ENCODE measurements around the gene RHOT2. TPM values are rescaled to one million over a fixed set of nuclear protein-coding genes. Genes with fewer than 3 reads are reported as not detected.

The RHOT2 gene
- total RNA-seq, 1 donor from 2014 or later = 163 TPM

DNA sequence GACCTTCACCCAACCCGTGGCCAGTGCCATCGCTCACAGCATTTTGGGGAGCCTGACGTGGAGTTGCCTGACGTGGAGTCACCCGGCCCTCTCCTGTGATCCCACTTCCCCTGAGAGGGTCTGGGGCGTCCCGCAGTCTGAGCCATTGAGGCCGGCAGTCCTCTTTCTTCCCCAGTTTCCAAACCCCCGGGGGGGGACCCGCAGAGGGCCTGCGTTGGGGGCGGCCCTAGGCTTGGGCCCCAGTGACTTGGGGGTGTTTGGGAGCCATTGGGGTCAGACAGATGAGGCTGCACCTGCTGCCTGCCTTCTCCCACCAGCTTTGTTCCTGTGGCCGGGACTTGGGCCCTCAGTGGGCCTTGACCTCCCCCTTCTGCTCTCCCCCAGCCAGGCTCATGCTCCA, 1.7 kb downstream of the RHOT2 start:
- no peak for DNase-seq (ENCODE audit: extremely low spot score, unreplicated experiment)
- Mint-ChIP-seq H3K27me3 (no peaks in the 10 kb centered on the region), H3K9me3 (no peaks in the 10 kb centered on the region), H3K4me1 (ENCODE audit: unreplicated experiment) (peaks cover 4% of the 10 kb centered on the region), H3K4me3 (peak overlapping the region; percentile 60), H3K36me3 (no peaks in the 10 kb centered on the region), H3K27ac (no peak overlapping the region)
- no peak for TF ChIP-seq CTCF (conservative IDR thresholded peaks at IDR 0.05)

DNA sequence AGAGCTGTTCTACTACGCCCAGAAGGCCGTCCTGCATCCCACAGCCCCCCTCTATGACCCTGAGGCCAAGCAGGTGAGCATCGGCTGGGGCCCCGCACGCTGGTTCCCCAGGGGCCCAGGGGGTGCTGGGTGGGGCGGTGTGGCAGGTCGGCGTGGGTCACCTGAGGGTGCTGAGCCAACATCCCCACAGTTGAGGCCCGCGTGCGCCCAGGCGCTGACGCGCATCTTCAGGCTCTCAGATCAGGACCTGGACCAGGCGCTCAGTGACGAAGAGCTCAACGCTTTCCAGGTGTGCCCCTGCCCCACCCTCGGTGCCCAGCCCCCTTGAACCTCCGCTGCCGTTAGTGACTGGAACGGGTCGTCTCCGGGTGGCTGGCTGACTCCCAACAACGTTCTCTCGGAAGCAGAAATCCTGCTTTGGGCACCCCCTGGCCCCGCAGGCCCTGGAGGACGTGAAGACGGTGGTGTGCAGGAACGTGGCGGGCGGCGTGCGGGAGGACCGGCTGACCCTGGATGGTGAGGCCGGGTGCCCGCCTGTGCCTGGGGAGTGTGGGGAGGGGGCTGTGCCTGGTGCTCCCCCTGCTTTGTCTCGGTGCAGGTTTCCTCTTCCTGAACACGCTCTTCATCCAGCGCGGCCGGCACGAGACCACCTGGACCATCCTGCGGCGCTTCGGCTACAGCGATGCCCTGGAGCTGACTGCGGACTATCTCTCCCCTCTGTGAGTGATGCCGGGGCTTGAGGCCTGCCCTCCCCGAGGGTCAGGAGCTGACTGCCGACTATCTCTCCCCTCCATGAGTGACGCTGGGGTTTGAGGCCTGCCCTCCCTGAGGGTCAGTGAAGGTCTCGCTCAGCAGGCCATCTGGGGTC, 2.8 kb downstream of the RHOT2 start:
- H3K4me3 Mint-ChIP-seq = peak overlapping the region; percentile 5
- H3K36me3 Mint-ChIP-seq = no peaks in the 10 kb centered on the region
- peaks cover 5% of the 10 kb centered on the region for H3K27me3 Mint-ChIP-seq
- H3K4me1 Mint-ChIP-seq (ENCODE audit: unreplicated experiment) = peaks cover 4% of the 10 kb centered on the region
- H3K9me3 Mint-ChIP-seq = no peaks in the 10 kb centered on the region
- H3K27ac Mint-ChIP-seq = no peak overlapping the region
- no peak for TF ChIP-seq CTCF (conservative IDR thresholded peaks at IDR 0.05)
- DNase-seq (ENCODE audit: extremely low spot score, unreplicated experiment) = no peak

DNA sequence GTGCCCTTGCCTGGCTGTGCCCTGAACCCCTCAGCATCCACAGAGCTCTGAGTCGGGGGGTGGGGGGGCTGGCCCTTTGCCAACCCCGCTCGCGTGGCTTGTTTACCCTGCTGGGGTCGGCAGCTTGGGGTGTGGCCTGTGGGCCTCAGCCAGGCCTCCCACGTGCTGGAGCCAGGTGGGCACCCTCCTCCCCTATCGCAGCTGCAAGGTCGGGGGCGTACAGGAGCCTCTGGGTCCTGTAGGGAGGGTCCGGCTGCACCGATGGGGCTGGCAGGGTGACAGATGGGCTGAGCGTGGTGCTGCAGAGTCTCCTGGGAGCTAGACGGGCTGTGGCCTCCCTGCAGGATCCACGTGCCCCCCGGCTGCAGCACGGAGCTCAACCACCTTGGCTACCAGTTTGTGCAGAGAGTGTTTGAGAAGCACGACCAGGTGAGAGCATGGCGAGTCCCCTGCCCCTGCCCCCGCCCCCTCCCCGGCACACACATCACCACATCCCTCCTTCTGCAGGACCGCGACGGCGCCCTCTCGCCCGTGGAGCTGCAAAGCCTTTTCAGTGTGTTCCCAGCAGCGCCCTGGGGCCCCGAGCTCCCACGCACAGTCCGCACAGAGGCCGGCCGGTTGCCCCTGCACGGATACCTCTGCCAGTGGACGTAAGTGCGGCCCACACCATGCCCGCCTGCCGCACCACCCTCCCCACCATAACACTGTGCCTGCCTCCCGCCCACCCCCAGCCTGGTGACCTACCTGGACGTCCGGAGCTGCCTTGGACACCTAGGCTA, 3.6 kb downstream of the RHOT2 start:
- TF ChIP-seq CTCF (conservative IDR thresholded peaks at IDR 0.05) = no peak
- H3K27me3 Mint-ChIP-seq = peaks cover 5% of the 10 kb centered on the region
- H3K4me1 Mint-ChIP-seq (ENCODE audit: unreplicated experiment) = peaks cover 4% of the 10 kb centered on the region
- no peak overlapping the region for H3K4me3 Mint-ChIP-seq
- DNase-seq (ENCODE audit: extremely low spot score, unreplicated experiment) = no peak
- no peaks in the 10 kb centered on the region for H3K9me3 Mint-ChIP-seq
- no peak overlapping the region for H3K27ac Mint-ChIP-seq
- no peaks in the 10 kb centered on the region for H3K36me3 Mint-ChIP-seq

GRCh38 chr16:672371-672770, 4.4 kb downstream of the RHOT2 start:
- Mint-ChIP-seq H3K4me1 (ENCODE audit: unreplicated experiment) (peaks cover 4% of the 10 kb centered on the region), H3K9me3 (no peaks in the 10 kb centered on the region), H3K36me3 (no peaks in the 10 kb centered on the region), H3K4me3 (no peak overlapping the region), H3K27ac (no peak overlapping the region), H3K27me3 (peaks cover 5% of the 10 kb centered on the region)
- DNase-seq (ENCODE audit: extremely low spot score, unreplicated experiment) = no peak
- TF ChIP-seq CTCF (conservative IDR thresholded peaks at IDR 0.05) = no peak

GRCh38 chr16:672851-673250, 4.9 kb downstream of the RHOT2 start:
- Mint-ChIP-seq H3K27ac (no peak overlapping the region), H3K4me1 (ENCODE audit: unreplicated experiment) (no peaks in the 10 kb centered on the region), H3K4me3 (peak overlapping the region; percentile 28), H3K9me3 (no peaks in the 10 kb centered on the region), H3K36me3 (no peaks in the 10 kb centered on the region), H3K27me3 (peaks cover 5% of the 10 kb centered on the region)
- TF ChIP-seq CTCF (conservative IDR thresholded peaks at IDR 0.05) = no peak
- DNase-seq (ENCODE audit: extremely low spot score, unreplicated experiment) = no peak
